Inferior parietal cortex (tissue), 1 donor: ENCODE measurements around the gene ANO2.
"Not testable (repeated sequence)": the region's sequence is repeated elsewhere in the genome, so short reads cannot be mapped to it uniquely, and the experiment has no call there.

ENCODE experiments used
- DNase-seq: peaks from one replicate; pipeline ENCODE4 v3.0.0-alpha.2; 2016; ENCODE audit errors: extremely low spot score

The ANO2 gene

DNA sequence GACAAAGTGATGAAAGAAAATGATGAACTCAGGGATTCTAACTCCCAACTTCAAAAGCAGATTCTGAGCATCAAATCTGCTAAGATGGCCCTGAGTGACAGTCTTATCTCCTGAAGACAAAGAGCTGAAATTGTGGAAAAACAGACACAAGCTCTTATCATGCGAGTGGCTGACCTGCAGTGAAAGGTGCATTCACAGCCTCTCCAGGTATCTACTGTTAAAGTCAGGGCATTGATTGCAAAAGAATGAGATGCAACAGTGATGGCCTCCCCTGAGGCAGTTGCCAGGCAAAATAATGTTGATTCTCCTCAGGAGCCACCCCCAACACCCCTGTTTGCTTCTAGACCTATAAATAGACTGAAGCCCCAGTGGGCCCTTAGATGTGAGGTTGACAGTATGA, 126.2 kb downstream of the ANO2 start:
- DNase-seq: not testable (repeated sequence)

DNA sequence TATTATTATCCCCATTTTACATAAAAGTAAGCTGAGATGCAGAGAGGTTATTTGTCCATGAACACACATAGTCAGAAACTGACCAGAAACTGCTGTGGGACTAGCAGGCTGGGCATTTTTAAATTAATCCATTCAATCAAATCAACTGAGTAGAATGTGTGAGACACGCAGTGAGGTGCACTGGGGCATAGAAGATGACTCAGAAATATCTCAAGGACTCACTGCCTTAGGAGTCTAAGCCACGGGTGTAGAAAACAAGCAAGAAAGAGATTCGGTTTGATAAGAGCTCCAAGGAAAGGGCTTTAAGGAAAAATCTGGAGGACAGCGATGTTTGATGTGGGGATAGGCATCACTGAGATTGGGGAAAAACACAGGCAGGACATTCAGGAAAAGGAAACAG, 127.8 kb downstream of the ANO2 start:
- DNase-seq: no peak

DNA sequence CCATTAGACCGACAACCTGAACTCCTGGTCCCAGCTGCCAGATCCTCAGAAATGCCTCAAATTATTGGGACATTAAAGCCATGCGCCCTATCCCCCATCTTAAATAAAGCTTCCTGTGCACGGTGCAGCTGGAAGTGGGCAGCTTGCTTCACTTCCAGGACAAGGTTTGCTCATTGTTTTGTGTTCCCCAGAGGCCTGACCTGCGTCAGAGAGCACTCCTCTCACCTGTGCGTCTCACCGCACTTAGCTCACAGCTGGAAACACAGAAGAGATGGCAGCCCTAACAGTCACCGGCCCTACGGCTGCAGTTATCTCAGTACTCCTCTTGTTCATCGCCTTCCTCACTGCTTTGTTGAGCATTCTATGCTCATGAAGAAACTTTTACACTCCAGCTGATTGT, 135.5 kb downstream of the ANO2 start:
- DNase-seq: no peak

DNA sequence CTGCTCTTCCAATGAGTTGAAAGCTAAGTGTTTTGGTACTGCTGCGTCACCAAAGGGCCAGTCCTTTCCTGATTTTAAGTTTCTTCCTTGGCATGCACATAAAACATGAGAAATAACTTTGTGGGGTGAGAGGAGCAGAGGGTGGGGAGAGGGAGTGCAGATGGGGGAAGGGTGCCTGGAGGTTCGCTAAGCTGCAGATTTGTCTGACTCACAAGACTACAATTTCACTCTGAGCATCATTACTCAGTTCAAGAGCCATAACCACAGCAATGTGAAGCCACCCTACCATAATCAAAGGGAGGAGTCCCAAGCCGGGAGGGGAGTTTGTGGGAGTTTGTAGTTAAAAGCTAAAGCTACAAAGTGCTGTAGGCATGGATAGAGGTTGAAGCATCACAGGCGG, 136.1 kb downstream of the ANO2 start:
- DNase-seq: no peak

DNA sequence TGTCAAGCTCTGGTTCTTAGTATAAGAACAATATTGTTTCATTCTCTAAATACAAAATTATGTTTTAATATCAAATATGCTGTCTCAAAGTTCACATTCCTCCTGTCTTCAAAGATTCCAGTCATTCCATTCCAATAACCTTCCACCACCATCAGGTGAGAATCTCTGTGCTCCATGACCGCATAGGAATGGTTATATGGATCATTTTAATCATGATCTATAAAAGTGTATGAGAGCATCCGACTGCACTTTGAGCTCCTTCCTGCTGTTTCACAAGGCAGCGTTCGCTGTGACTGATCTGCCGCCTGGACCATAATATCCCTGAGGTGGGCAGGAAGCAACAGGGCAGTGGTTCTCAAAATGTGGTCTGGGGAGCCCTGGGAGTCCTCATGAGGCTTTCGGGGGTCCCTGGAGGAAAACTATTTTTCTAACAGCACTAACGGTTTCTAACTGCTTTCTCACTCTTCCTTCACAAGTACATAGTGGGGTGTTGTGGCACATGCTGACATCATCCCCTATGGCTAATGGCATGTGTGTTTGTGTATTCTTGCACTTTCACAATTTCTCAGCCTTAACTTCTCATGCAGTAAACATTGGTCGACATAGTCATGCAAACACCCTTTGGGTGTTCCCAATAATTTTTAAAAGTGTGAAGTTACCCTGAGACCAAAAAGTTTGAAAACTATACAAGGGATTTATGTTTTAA, 137.4 kb downstream of the ANO2 start:
- DNase-seq: no peak

DNA sequence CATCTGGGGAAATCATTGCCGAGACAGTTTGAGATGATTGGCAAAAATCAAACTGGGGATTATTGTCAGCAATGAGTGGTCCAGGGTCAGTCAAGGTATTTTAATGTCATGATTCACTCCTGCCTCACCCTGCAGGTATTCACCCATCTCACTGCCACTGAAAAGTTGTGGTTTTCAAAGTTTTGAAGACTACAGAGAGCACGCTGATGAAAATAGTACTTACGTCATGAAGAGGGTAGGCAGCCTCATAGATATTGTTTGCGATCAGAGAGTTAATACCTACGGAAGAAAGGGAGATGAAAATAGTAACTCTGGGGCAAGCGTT, 138.0 kb downstream of the ANO2 start:
- no peak for DNase-seq

DNA sequence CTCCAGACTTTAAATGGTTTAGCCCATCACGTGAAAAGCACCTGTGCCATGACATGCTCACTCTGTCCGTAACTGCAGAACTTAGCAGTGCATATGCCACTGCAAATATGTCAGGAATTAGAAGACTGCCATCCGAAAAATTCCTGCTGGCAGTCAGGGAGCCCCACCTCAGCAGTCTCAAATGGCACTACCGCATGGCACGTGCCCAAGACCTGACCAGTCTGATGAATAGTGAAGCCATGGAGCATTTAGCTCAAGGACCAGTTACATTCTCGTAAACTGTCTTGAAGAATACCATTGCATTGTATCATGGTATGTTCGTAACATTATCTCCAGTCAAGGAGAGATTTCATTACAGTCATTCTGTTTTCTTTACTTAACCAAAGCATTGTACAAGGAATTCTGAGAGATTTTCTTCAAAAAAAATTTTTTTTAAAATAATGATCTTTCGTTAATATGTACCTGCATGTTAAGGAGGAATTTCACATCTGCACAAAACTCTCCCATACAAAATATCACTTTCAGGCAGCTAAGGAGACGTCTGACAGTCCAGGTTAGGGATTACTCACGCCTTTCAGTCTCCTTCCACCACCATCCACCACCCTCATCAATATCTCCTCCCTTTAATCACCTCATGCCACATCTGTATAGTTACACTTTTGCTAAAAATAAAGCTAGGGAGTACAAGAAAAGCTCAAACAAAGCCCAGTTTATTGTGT, 138.5 kb downstream of the ANO2 start:
- no peak for DNase-seq

DNA sequence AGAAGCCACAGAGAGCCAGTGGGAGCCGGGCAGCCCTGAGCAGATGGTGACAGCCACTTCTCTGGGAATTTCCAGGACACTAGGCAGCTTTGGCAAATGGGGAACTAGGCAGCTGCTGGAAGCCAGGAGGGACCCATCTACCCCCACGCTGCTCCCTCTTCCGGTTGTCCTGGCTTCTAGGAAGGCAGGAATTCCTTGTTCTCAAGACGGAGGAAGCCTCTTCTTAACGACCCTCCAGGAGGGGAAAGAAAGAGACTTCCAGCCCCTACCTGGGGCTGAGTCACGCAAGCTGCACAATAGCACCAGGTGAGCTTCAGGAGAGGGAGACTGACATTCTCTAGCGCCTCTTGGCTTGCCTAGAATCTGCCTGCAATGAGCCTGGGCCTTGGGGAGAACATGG, 141.5 kb downstream of the ANO2 start:
- DNase-seq: no peak

DNA sequence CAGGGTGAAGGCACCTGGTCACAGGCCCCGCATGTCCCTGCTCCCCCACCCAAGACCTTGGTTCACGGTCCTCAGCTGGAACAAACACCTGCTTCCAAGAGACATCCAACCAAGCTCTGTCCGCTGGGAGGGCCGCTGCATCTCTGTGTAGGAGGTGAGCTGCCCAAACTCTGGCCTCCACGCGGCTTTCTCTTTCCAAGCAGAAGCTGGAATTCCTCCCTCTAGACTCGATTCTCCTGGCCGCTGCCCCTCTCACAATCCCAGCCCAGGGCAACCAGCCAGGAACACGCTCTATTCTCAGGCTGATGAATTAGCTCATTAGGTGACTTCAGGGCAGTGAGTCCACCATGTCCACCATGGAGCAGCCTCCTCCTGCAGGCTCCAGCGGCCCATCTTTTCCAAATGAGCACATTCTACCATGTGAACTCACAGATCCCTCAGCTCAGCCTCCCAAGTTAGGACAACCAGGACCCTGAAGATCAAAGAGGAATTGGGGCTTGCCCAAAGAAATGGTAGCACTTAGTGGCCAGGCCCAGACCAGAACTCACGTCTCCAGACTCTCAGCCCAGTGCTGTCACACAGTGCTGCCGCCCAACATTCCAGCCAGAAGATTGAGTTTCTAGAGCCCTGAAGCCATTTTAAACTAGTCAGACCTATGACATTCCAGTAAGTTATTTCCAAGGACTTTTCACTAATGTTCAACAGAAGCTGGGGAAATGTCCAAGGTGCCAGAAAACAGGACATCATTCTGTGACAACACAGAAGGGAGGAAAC, 146.6 kb downstream of the ANO2 start:
- no peak for DNase-seq

DNA sequence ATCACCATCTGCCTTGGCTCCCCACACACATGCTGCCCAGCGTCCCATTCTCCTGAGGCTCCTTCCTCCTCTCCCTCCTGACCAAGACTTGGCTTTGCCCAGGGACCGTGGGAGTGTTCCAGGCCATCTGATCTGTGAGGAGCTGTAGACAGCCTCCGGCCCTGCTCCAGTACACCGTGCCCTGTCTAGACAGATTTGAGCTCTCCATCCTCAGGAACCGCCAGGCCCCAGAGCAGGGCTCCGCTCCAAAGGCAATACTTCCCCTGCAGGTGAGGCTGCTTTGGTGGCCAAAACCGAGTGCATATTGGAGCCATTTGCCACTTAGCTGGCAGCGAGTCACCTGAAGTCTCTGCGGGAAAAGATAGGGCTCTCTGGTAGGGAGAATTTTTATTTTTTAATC, 147.4 kb downstream of the ANO2 start:
- no peak for DNase-seq

DNA sequence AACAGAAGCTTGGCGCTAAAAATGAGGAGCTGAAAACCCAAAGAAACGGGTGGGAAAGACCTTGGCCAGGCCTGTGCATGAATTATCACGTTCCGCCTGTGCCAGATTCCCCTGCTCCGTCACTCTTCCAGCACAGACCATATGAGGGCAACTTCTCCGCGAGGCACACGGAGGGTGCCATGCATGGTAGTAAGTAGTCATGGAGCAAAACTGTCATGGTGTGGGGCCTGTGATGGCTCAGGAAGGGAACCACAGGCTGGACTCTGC, 148.2 kb downstream of the ANO2 start:
- DNase-seq: no peak

DNA sequence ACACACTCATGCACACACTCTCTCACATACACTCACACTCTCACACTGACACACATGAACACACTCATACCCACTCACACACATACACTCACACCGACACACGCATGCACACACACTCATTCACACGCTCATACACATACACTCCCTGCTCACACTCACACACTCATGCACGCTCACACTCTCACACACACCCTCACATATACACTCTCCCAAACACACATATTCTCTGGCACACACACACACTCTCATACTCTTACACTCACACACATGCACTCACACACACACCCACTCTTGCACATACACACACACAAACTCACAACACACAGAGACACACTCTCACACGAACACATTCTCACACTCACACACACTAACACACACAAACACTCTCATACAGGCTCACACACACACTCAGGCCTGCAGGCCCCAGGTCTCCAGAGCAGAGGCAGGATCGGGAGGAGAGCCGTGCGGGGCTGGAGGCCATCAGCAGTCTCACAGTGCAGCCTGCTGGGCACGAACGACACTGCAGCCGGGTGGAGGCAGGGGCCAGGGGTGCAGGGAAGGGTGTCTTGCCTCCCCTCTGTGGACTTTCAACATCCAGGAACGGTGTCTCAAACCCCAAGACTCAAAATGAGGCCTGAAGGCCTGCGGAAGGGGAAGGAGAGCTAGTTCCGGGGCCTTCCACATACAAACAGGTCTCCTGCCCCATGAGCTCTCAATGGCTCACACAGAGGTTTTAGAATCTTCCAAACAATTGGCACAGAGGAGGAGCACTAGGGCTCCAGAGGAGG, 148.7 kb downstream of the ANO2 start:
- DNase-seq: no peak

DNA sequence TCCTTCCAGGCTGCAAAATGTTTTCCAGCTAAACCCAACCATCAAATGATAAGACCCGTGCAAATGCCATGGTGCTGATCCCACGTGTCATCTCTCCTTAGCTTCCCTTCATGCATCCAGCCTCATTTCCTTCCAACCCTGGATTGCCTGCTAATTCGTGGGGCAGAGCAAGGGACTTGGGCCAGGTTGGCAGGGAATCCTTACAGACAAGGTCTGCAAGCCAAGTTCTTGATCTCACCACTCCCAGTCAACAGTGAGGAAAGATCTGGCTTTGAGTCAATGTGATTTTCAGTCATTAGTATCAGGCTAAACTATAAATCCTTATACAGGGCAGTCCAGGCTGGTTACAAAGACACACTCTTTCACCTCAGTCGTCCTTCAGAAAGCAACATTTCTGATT, 150.9 kb downstream of the ANO2 start:
- no peak for DNase-seq

DNA sequence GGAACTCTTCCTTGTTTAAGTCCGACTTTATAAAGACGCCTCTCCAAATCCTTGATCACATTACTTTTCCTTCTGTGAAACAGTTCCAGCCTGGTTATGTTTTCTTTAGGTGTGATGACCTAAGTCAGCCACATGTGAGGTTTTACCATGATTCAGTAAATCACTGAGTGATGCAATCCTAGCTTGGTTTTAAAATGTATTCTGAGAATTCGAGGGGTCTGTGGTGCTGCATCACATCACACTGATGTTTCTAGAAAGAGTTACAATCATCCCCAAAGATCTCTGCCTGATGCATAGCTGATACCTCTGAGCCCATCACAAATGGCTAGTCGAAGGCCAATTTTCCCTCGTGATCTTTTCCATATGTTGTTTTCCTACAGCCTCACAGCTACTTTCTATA, 152.7 kb downstream of the ANO2 start:
- no peak for DNase-seq

DNA sequence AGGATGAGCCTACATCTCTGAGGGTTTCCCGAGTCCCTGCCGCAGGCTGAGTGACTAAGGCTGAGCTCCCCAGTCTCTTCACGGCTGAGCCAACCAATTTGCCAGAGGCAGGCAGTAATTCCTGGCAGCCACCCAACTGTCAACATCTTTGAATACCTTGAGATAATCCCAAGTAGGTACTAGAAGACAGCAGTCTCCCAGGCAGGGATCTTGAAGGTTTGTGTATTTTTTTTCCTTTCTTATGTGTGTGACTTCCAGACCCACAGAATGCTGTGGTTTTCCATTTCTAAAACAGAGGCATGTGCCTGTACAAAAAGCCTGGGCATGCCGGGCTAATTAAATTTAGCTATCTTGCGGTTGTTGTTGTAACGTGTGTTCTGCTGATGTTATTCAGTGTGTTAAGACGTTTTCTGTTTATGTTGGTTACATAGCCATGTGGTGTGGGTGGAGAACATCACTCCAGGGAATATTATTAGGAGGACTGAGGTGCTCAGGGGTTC, 155.5 kb downstream of the ANO2 start:
- no peak for DNase-seq

DNA sequence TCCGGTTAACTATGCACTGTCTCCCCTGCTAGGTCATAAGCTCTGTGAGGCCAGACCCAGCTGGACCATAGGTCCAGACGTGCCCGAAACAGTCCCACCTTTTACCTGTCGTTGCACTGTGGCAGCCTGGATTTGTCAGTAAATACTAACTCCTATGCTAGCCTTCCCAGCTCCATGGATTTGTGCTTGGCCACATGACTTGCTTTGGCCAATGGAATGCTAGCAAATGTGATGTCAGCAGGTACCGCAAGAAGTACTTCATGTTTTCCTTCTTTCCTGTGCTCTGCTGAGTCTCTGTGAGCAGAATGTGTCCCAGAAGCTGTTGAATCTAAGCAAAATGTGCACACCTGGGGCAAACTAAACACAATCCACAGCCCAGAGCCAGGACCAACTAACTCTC, 157.2 kb downstream of the ANO2 start:
- DNase-seq: no peak

DNA sequence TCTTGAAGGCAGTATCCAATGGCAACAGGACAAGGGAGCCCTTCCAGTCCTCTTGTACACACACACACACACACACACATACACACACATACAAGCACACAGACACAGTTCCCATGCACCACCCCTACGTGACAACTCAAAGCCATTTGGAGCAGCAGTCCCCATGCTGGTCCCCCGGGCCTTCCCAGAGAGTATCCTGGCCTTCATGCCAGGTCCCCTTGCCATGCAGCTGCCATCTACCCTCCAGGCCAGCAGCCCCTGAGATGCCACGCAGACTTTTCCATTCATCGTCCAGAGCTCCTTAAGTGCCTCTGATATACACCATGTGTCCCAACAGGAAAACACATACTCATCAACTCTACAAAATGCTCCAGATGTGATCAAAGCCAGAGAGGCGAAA, 159.5 kb downstream of the ANO2 start:
- no peak for DNase-seq

DNA sequence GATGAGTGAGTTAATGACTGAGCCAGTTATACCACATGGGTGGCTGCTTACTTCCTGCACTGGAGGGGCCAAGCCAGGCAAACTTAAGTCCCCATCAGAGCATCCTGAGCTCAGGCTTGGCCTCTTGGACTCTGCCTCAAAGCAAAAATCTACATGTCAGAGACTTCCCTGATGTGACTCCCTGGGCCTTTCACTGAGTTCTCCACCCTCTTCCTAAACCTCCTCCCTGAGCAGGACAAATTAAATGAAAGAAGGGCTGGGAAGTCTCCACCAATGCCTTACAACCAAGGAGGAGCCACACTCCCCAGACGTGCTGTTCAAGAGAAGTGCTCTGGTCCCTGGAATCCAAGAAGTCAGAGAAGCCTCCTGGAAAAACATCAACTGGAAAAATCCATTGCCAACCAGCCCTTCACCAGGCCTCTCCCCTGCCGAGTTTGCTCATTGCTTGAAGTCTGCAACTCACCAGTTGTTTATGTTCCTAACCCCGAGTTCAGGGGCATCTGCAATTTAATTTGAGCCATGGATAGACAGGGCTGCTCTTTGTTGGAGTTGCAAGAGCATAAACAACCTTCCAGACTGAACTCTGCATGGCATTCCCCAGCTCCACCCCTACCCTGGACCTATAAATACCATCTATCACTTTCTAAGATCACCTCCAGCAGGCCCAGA, 160.5 kb downstream of the ANO2 start:
- DNase-seq: no peak

DNA sequence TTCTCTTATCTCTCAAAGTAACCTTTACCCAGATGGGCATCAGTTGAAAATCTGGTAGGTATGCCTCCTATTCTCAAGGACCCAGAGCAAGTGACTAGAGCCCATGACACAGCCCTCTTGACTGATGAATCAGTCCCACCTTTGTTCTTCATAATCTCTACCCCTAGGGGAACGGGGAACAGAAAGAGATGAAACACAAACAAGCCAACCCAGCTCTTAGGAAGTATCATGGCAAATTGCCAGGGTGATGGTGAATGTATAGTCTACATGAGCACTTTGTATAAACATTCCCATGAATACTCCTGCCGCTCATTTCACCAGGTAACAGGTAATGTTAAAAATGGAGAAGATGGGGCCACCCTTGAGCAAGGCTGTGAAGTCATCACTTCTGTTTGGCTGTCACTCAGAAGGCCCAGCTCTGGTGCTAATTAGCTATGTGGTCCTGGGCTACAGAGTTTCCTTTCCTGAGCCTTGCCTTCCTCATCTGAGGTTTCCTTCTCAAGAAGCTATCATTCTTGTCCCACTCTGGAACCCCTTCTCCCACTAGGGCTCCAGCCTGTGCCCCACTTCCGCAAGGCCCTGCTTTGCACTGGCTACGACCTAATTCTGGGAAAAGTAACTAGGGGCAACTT, 161.7 kb downstream of the ANO2 start:
- DNase-seq: no peak

DNA sequence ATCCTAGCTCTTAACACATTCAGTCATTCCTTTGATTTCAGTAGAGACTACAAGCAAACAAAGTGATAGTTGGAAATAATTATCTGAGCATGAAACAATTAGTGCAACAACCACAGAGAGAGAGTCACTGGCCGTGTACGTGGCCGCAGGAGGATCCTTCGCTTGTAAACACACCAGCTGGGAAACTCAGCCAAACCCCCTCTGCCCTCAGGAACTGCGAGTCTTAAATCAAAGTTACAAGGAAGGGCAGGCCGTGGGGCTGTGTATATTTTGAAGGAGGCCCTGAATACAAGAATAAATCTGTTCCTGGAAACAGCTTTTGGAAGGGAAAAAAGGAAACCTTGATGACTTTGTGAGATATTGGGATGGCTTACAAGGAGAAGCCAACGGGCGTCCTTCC, 164.5 kb downstream of the ANO2 start:
- DNase-seq: no peak

DNA sequence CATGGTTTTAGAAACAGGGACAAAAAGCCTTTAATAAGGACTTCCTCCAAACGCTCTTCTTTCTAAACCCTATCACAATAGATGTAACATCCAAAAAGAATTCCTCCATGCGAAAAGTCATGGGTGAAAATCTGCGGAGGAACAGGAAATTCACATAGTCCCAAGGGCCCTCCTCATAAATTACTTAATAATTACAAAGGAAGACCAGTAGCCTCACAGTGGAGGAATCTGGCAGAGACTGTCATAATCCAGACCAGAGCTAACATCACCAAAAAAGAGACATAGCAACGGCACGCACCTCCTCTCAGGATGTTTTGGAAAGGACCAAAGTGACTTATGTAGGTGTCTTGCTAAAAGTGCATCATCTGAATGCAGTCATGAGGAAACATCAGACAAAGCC, 165.7 kb downstream of the ANO2 start:
- DNase-seq: no peak
